ENCODE data around the gene DCST2. TPM values are rescaled to one million over a fixed set of nuclear protein-coding genes. Genes with fewer than 3 reads are reported as not detected.
A peak's percentile ranks its signal among the peaks of the same experiment; 100 is the strongest.

DCST2 gene
- total RNA-seq, 4 donors from 2014 or later, result 0.90 to 4.2 (median 1.7) TPM

DNA sequence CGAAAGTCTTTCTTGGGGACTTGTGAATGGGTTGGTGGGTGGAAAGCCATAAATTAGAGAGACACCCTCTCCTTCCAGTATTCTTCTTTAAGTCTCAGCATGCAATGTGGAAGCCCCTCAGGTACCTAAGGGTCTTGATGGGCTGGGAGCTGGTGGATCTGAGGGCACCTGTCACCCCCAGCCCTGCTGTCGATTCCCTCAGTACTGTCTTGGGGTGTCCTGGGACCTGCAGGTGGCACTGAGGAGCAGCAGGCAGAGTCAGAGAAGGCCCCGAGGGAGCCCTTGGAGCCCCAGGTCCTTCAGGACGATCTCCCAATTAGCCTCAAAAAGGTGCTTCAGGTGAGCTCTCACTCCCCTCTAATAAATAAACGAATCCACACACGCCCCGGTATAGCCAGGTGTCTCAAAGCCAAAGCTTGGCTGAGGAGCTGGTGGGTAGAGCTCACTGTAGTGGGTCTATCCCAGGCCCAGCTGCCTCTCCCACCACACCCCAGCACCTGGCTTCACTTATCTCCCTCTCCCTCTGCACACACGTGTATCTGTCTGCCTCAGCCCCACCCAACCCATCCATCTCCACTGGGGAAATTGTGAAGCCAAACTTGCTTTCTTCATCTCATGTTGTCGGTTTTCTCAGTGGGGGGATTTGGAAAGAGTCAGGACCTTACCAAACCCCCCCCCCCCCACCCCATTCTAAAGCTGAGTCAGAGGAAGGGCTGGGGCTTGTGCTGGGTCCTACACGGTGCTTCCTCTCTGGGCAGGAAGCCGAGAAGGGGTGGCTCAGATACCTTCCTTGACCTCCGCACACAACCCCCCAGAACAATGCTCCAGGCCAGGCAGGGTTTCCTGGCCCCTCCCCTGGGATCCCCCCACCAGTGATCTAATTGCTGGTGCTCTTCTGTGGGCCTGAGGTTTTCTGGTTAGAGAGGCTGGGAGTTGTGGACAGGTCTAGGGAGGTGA, 19.1 kb upstream of the DCST2 start:
- peak overlapping the region; percentile 33 to 94 (median 92) for H3K27ac ChIP-seq
- H3K4me3 ChIP-seq, result peak overlapping the region; percentile 70 to 89 (median 82)
- H3K9me3 ChIP-seq, result no peaks in the 10 kb centered on the region
- peaks cover 0 to 28% (median 20%) of the 10 kb centered on the region in 4 donors for H3K4me1 ChIP-seq
- DNase-seq (ENCODE audit: low spot score in 2 of 2), result no peak
- TF ChIP-seq, protein P1, sequence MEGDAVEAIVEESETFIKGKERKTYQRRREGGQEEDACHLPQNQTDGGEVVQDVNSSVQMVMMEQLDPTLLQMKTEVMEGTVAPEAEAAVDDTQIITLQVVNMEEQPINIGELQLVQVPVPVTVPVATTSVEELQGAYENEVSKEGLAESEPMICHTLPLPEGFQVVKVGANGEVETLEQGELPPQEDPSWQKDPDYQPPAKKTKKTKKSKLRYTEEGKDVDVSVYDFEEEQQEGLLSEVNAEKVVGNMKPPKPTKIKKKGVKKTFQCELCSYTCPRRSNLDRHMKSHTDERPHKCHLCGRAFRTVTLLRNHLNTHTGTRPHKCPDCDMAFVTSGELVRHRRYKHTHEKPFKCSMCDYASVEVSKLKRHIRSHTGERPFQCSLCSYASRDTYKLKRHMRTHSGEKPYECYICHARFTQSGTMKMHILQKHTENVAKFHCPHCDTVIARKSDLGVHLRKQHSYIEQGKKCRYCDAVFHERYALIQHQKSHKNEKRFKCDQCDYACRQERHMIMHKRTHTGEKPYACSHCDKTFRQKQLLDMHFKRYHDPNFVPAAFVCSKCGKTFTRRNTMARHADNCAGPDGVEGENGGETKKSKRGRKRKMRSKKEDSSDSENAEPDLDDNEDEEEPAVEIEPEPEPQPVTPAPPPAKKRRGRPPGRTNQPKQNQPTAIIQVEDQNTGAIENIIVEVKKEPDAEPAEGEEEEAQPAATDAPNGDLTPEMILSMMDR (IDR thresholded peaks at IDR 0.05), result peak in 2 of 5 experiments; percentile 18 to 25
- no peak for TF ChIP-seq POLR2A (IDR thresholded peaks at IDR 0.05)
- no peaks in the 10 kb centered on the region for H3K27me3 ChIP-seq
- 45 to 61% methylated on average over 9 to 12 of the region's 12 CpGs for WGBS, 2 donors
- H3K36me3 ChIP-seq, result peaks cover 4 to 42% (median 6%) of the 10 kb centered on the region in 3 donors

GRCh38 chr1:155051777-155052398, 18.3 kb upstream of the DCST2 start:
- peak; percentile 31 to 40 for DNase-seq (ENCODE audit: low spot score in 2 of 2)
- H3K27ac ChIP-seq, result peak overlapping the region; percentile 71 to 94 (median 92)

GRCh38 chr1:155051342-155051776, 17.8 kb upstream of the DCST2 start:
- Histone ChIP-seq H3K4me3 (peak overlapping the region; percentile 70 to 89 (median 82)), H3K27ac (peak overlapping the region; percentile 71 to 94 (median 92)), H3K4me1 (peaks cover 0 to 28% (median 20%) of the 10 kb centered on the region in 4 donors), H3K27me3 (no peaks in the 10 kb centered on the region), H3K9me3 (no peaks in the 10 kb centered on the region), H3K36me3 (peaks cover 4 to 28% (median 6%) of the 10 kb centered on the region in 3 donors)
- TF ChIP-seq POLR2A (IDR thresholded peaks at IDR 0.05) (peak in 1 of 2 donors; percentile 55), EP300 (IDR thresholded peaks at IDR 0.05) (peak in 1 of 2 donors; percentile 16)
- TF ChIP-seq, protein P1 (IDR thresholded peaks at IDR 0.05), result no peak
- 0 to 1% methylated on average over 17 to 20 of the region's 31 CpGs for WGBS, 2 donors
- no peak for DNase-seq (ENCODE audit: low spot score in 2 of 2)

More at GRCh38 chr1:155051777-155052398, 18.3 kb upstream of the DCST2 start:
- Histone ChIP-seq H3K4me3 (peak overlapping the region; percentile 70 to 89 (median 82)), H3K36me3 (peaks cover 4 to 33% (median 6%) of the 10 kb centered on the region in 3 donors), H3K4me1 (peaks cover 0 to 28% (median 20%) of the 10 kb centered on the region in 4 donors), H3K9me3 (no peaks in the 10 kb centered on the region), H3K27me3 (no peaks in the 10 kb centered on the region)
- TF ChIP-seq, protein P1 (IDR thresholded peaks at IDR 0.05), result no peak
- TF ChIP-seq EP300 (IDR thresholded peaks at IDR 0.05) (peak in 1 of 2 donors; percentile 50), POLR2A (IDR thresholded peaks at IDR 0.05) (peak in 1 of 2 donors; percentile 15)
- WGBS, 2 donors, result 1% methylated on average over 26 of the region's 27 CpGs

DNA sequence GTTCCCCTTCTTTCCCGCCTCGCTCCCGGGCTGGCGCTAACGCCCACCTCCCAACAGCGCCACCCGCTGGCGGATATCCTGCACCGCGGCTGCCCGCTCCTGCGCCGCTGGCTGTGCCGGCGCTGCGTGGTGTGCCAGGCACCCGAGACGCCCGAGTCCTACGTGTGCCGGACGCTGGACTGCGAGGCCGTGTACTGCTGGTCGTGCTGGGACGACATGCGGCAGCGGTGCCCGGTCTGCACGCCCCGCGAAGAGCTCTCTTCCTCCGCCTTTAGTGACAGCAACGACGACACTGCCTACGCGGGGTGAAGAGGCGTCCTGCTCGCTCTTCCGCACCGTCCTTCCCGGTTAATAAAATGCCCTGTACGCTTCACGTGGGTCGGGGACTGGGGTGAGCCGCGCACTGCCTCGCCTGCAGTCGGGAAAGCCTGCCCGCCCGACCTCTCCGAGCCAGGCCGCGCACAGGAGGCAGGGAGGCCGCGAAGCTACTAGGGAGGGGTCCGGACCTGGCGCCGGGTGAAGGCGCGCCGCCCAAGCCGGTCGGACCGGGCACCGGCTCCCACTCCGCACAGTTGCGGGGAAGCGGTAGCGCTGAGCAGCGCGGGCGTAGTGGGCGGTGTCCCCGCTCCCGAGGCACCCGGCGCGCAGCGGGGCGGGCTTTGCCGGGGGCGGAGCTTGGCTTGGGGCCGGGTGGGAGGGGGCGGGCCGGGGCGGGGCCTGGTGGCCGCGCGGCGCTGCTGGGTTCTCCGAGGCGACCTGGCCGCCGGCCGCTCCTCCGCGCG, 17.2 kb upstream of the DCST2 start, which contains the start of gene ADAM15:
Gene ADAM15 (plus strand): TSS at position 757 of the 782 bp plus-strand sequence. CDS start 71 bp downstream, outside the sequence.
- Histone ChIP-seq H3K9me3 (no peaks in the 10 kb centered on the region), H3K4me3 (peak within 1 kb of the TSS; percentile 70 to 89 (median 82)), H3K27ac (peak within 1 kb of the TSS; percentile 71 to 94 (median 92)), H3K27me3 (no peaks in the 10 kb centered on the region), H3K4me1 (peaks cover 0 to 29% (median 20%) of the 10 kb centered on the region in 4 donors), H3K36me3 (peaks cover 1 to 22% (median 3%) of the 10 kb centered on the region in 3 donors)
- WGBS, 2 donors, result 0% methylated on average over 3 to 65 of the region's 99 CpGs
- TF ChIP-seq, protein P1 (IDR thresholded peaks at IDR 0.05), result peak; percentile 85 to 97 (median 94)
- TF ChIP-seq POLR2A (IDR thresholded peaks at IDR 0.05) (peak; percentile 20 to 42), EP300 (IDR thresholded peaks at IDR 0.05) (peak in 1 of 2 donors; percentile 55)
- peak; percentile 70 to 72 for DNase-seq (ENCODE audit: low spot score in 2 of 2)
